ENCODE results near the gene MANF. TPM values are rescaled to one million over a fixed set of nuclear protein-coding genes. Genes with fewer than 3 reads are reported as not detected.

Gene MANF
- total and polyA plus RNA-seq, 2 of the 13 experiments (the other 11 are each of a cell fraction or from before 2014, with no cell fraction given) = 55.4 to 269 TPM

GRCh38 chr3:51358981-51359380 is 26.1 kb upstream of the MANF start (continued):
- TF ChIP-seq, protein P1, sequence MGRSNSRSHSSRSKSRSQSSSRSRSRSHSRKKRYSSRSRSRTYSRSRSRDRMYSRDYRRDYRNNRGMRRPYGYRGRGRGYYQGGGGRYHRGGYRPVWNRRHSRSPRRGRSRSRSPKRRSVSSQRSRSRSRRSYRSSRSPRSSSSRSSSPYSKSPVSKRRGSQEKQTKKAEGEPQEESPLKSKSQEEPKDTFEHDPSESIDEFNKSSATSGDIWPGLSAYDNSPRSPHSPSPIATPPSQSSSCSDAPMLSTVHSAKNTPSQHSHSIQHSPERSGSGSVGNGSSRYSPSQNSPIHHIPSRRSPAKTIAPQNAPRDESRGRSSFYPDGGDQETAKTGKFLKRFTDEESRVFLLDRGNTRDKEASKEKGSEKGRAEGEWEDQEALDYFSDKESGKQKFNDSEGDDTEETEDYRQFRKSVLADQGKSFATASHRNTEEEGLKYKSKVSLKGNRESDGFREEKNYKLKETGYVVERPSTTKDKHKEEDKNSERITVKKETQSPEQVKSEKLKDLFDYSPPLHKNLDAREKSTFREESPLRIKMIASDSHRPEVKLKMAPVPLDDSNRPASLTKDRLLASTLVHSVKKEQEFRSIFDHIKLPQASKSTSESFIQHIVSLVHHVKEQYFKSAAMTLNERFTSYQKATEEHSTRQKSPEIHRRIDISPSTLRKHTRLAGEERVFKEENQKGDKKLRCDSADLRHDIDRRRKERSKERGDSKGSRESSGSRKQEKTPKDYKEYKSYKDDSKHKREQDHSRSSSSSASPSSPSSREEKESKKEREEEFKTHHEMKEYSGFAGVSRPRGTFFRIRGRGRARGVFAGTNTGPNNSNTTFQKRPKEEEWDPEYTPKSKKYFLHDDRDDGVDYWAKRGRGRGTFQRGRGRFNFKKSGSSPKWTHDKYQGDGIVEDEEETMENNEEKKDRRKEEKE (IDR thresholded peaks at IDR 0.05) = no peak
- TF ChIP-seq, protein P2, sequence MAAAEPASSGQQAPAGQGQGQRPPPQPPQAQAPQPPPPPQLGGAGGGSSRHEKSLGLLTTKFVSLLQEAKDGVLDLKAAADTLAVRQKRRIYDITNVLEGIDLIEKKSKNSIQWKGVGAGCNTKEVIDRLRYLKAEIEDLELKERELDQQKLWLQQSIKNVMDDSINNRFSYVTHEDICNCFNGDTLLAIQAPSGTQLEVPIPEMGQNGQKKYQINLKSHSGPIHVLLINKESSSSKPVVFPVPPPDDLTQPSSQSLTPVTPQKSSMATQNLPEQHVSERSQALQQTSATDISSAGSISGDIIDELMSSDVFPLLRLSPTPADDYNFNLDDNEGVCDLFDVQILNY (CRISPR knock-in tag; conservative IDR thresholded peaks at IDR 0.05) = no peak
- TF ChIP-seq TSC22D2 (CRISPR knock-in tag; IDR thresholded peaks at IDR 0.05; ENCODE audit: borderline replicate concordance) (no peak), FOXA3 (CRISPR knock-in tag; IDR thresholded peaks at IDR 0.05) (no peak), SIN3B (IDR thresholded peaks at IDR 0.05; ENCODE audit: low read length) (no peak), NR2F1 (CRISPR knock-in tag; IDR thresholded peaks at IDR 0.05) (no peak), ZNF546 (CRISPR knock-in tag; conservative IDR thresholded peaks at IDR 0.05) (no peak)

DNA sequence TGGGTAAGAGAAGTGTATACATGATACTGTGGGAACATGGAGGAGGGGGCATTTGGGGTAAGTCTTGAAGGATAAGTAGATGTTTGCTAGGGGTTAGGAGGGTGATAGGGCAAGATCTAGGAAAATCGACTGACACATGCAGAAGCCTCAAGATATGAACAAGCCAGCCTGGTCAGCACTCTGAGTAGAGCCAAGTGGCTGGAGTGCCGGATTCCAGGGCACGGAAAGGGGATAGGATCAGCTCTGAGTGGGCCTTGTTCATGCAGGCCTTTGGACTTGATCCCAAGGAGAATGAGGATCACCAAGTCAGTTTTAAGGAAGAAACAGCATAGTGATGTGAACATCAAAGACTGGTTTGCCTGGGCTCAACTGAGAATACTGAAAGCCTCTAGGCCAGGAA is 24.3 kb upstream of the MANF start:
- POLR2A ChIA-PET = no interaction called here
- CTCF ChIA-PET (ENCODE audit: low intra/inter-chr PET ratio, low total read pairs) = no interaction called here
- DNase-seq (ENCODE audit: low spot score) = no peak
- BruUV-seq (replicated peaks) = no TSS peak
- no peak for ATAC-seq
- 20% methylated on average over 3 of the region's 3 CpGs for WGBS (ENCODE audit: low lambda C conversion rate)
- in situ Hi-C loops (cut with HindIII; ENCODE audit: extremely low pct_ligation_motif_present, low pct_unique_long_range_greater_than_20kb) = no loop called here
- Histone ChIP-seq H3K9me3 (ENCODE audit: low read length) (no peaks in the 10 kb centered on the region), H3K4me2 (ENCODE audit: low read depth, low read length) (no peak overlapping the region), H3K27ac (ENCODE audit: extremely low read length, insufficient read depth, low read length) (no peak overlapping the region), H3K4me3 (replicated peaks in 1 of 3; ENCODE audit: insufficient read depth in 1 of 3, low read depth in 2 of 3, low read length in 3 of 3) (no peak overlapping the region), H3K36me3 (replicated peaks in 1 of 2; ENCODE audit: control insufficient read depth in 1 of 2, insufficient read depth in 2 of 2, low read length in 2 of 2) (no peaks in the 10 kb centered on the region), H3K79me2 (ENCODE audit: insufficient read depth, low read length) (no peaks in the 10 kb centered on the region), H3K9ac (ENCODE audit: insufficient read depth, low read depth, low read length) (no peak overlapping the region), H2AFZ (ENCODE audit: low read length) (no peak overlapping the region), H3K4me1 (ENCODE audit: insufficient read depth, low read length) (no peaks in the 10 kb centered on the region), H3K27me3 (ENCODE audit: control insufficient read depth in 1 of 2, insufficient read depth in 2 of 2, low read length in 2 of 2) (peaks cover 2 to 25% of the 10 kb centered on the region in 2 experiments; a peak in 4 of 5 replicates), H4K20me1 (ENCODE audit: insufficient read depth, low read length) (no peaks in the 10 kb centered on the region)
- FAIRE-seq = no peak
- intact Hi-C loops (cut with micrococcal nuclease; ENCODE audit: unreplicated experiment) = no loop called here
- no peak for TF ChIP-seq SP2 (CRISPR knock-in tag; IDR thresholded peaks at IDR 0.05)
- TF ChIP-seq MTF2 (CRISPR knock-in tag; IDR thresholded peaks at IDR 0.05; ENCODE audit: borderline replicate concordance) = no peak
- TF ChIP-seq, protein P3, sequence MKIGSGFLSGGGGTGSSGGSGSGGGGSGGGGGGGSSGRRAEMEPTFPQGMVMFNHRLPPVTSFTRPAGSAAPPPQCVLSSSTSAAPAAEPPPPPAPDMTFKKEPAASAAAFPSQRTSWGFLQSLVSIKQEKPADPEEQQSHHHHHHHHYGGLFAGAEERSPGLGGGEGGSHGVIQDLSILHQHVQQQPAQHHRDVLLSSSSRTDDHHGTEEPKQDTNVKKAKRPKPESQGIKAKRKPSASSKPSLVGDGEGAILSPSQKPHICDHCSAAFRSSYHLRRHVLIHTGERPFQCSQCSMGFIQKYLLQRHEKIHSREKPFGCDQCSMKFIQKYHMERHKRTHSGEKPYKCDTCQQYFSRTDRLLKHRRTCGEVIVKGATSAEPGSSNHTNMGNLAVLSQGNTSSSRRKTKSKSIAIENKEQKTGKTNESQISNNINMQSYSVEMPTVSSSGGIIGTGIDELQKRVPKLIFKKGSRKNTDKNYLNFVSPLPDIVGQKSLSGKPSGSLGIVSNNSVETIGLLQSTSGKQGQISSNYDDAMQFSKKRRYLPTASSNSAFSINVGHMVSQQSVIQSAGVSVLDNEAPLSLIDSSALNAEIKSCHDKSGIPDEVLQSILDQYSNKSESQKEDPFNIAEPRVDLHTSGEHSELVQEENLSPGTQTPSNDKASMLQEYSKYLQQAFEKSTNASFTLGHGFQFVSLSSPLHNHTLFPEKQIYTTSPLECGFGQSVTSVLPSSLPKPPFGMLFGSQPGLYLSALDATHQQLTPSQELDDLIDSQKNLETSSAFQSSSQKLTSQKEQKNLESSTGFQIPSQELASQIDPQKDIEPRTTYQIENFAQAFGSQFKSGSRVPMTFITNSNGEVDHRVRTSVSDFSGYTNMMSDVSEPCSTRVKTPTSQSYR (CRISPR knock-in tag; IDR thresholded peaks at IDR 0.05; ENCODE audit: borderline replicate concordance) = no peak
- no peak for TF ChIP-seq CBFB (CRISPR knock-in tag; IDR thresholded peaks at IDR 0.05)
- no peak for TF ChIP-seq ZNF800 (CRISPR knock-in tag; IDR thresholded peaks at IDR 0.05)
- TF ChIP-seq ZNF282 (IDR thresholded peaks at IDR 0.05; ENCODE audit: partially characterized antibody) = no peak

All from HepG2 (cell line).